CD4-positive, alpha-beta memory T cell (primary cell): Measurements from ENCODE around the gene RASSF3. TPM values are rescaled to one million over a fixed set of nuclear protein-coding genes. Genes with fewer than 3 reads are reported as not detected.

Experiments
- CTCF ChIA-PET: fragments of 350-600 bp; sonication (Branson Sonifier 250); formaldehyde crosslinking; loops from one replicate; lab custom pipeline; 2021; ENCODE audit warnings: inconsistent platforms; ENCODE audit not compliant: partially characterized antibody; lab: Charles Lee
- POLR2A ChIA-PET: fragments of 350-600 bp; sonication (Branson Sonifier 250); formaldehyde crosslinking; loops from one replicate; lab custom pipeline; 2021; ENCODE audit not compliant: partially characterized antibody; lab: Charles Lee
- DNase-seq, 5 donors: peaks; one replicate each; pipeline versions ENCODE4 v3.0.0 to v3.0.0-alpha.2; 2020 to 2022; ENCODE audit warnings: mixed read lengths in 1 of 5
- H3K27ac ChIP-seq: one replicate; pipeline ENCODE4 v1.7.0; 2013; ENCODE audit warnings: low read depth, low read length
- H3K27me3 ChIP-seq: 2 replicates; pipeline ENCODE4 v1.7.0; 2013; ENCODE audit warnings: mild to moderate bottlenecking, low read length, moderate library complexity; ENCODE audit not compliant: insufficient read depth
- H3K36me3 ChIP-seq: 2 replicates; pipeline ENCODE4 v1.7.0; 2013; ENCODE audit warnings: mild to moderate bottlenecking, low read length, moderate library complexity; ENCODE audit not compliant: insufficient read depth
- H3K4me1 ChIP-seq: 2 replicates; pipeline ENCODE4 v1.7.0; 2013; ENCODE audit warnings: mild to moderate bottlenecking, low read length, moderate library complexity; ENCODE audit not compliant: insufficient read depth
- H3K4me3 ChIP-seq, 2 donors: one replicate each; pipeline ENCODE4 v1.7.0; 2013; ENCODE audit warnings: low read length in 2 of 2, mild to moderate bottlenecking in 1 of 2
- H3K9me3 ChIP-seq, 2 donors: one replicate each; pipeline ENCODE4 v1.7.0; 2013; ENCODE audit warnings: low read length in 2 of 2, control low read depth in 1 of 2; ENCODE audit not compliant: control insufficient read depth in 1 of 2
- H3K27ac Mint-ChIP-seq, 7 donors: one replicate each; pipeline ENCODE4 v1.8.0; 2020 to 2021; ENCODE audit warnings: mixed read lengths in 7 of 7, mild to moderate bottlenecking in 6 of 7, inconsistent platforms in 3 of 7, moderate library complexity in 3 of 7
- H3K27me3 Mint-ChIP-seq, 2 donors: one replicate each; pipeline ENCODE4 v1.8.0; 2020 to 2021; ENCODE audit warnings: mixed read lengths in 2 of 2
- H3K36me3 Mint-ChIP-seq, 2 donors: one replicate each; pipeline ENCODE4 v1.8.0; 2020 to 2021; ENCODE audit warnings: mixed read lengths in 2 of 2, inconsistent platforms in 1 of 2, mild to moderate bottlenecking in 1 of 2
- H3K4me1 Mint-ChIP-seq, 4 donors: one replicate each; pipeline ENCODE4 v1.8.0; 2020 to 2021; ENCODE audit warnings: mixed read lengths in 4 of 4, mild to moderate bottlenecking in 1 of 4
- H3K4me3 Mint-ChIP-seq, 8 donors: one replicate each; pipeline ENCODE4 v1.8.0; 2020 to 2021; ENCODE audit warnings: mixed read lengths in 8 of 8, mild to moderate bottlenecking in 7 of 8, moderate library complexity in 6 of 8, inconsistent platforms in 3 of 8
- H3K9me3 Mint-ChIP-seq, 8 donors: one replicate each; pipeline ENCODE4 v1.8.0; 2020 to 2021; ENCODE audit warnings: mixed read lengths in 8 of 8, mild to moderate bottlenecking in 5 of 8, inconsistent platforms in 3 of 8, moderate library complexity in 1 of 8
- intact Hi-C: fragments of 100-400 bp; cut with micrococcal nuclease; formaldehyde crosslinking; loops from one replicate; pipeline ENCODE4 v1.15.1; 2023
- polyA plus RNA-seq, 2 donors: library from polyadenylated mRNA; unstranded; fragments of 300-500 nt; fragmentation: Illumina TruSeq; gene quantifications; one replicate each; pipeline ENCODE4 v1.2.3, GENCODE V29; 2021
- total RNA-seq, 2 experiments: library from RNA; stranded (reverse); gene quantifications; one replicate each; pipeline ENCODE4 v1.2.3, GENCODE V29; 2021

Gene RASSF3
- total and polyA plus RNA-seq, 4 experiments from 2014 or later = 5.2 to 159 (median 85.7) TPM

DNA sequence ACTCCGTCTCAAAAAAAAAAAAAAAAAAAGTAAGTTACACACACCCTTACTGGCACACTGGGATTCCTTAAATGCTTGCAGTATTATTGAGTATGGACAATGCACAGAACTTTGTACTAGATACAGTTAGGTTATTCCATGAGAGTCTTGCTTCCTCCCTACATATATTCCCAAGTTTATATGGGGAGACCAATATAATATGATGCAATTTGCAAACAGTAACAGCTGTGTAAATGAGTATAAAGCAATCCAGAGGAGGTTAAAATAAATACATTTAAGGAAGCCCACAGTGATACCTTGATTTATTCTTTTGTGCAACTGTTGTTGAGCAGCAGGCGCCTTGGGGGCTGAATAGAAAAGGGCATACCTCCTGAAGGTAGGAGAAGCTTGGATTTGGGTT lies 26.6 kb downstream of the RASSF3 start:
- DNase-seq = no peak
- Histone ChIP-seq H3K27me3 (no peaks in the 10 kb centered on the region), H3K4me1 (peaks cover 92% of the 10 kb centered on the region), H3K4me3 (no peak overlapping the region), H3K36me3 (peaks cover 4% of the 10 kb centered on the region), H3K9me3 (no peaks in the 10 kb centered on the region), H3K27ac (no peak overlapping the region)
- Mint-ChIP-seq H3K36me3 (peaks cover 38 to 45% of the 10 kb centered on the region in 2 donors), H3K27me3 (no peaks in the 10 kb centered on the region), H3K9me3 (peaks cover 0 to 10% (median 3%) of the 10 kb centered on the region in 8 donors), H3K4me3 (peak overlapping the region in 7 of 8 donors; percentile 9 to 58 (median 18)), H3K4me1 (peaks cover 57 to 87% (median 73%) of the 10 kb centered on the region in 4 donors), H3K27ac (peak overlapping the region in 5 of 7 donors; percentile 26 to 83 (median 62))
- ChIA-PET POLR2A (interaction anchor here (1.5 kb wide), 1 partner anchor 33 kb away, joined by 5 read pairs; no protein-coding TSS in a partner anchor), CTCF (interaction anchor here (1.0 kb wide), 1 partner anchor 87 kb away, joined by 3 read pairs; no protein-coding TSS in a partner anchor)
- intact Hi-C loops = no loop called here

DNA sequence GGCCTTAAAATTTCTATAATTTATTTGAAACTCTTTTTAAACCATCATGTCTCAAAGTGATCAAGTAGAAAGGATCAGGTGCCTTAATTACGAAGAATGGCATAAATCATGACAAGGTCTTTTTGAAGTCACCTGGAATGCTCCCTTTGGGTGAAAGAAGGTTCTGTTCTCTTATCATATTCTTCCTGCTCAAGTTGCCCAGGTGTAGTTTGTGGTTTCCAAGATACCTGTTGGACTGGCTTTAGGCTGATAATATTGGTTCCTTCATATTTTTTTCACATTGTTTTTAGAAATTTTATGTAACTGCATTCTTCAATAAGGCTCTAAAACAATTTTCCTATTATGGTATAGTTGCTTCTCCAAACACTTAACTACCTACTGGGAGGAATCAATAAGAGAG lies 29.2 kb downstream of the RASSF3 start:
- no peak overlapping the region for H3K4me3 ChIP-seq
- peaks cover 90% of the 10 kb centered on the region for H3K4me1 ChIP-seq

GRCh38 chr12:64646318-64646717 lies 36.0 kb downstream of the RASSF3 start:
- Mint-ChIP-seq H3K36me3 (peaks cover 18 to 28% of the 10 kb centered on the region in 2 donors), H3K27me3 (no peaks in the 10 kb centered on the region), H3K4me3 (peak overlapping the region in 3 of 8 donors; percentile 8 to 49 (median 35)), H3K4me1 (peaks cover 57 to 87% (median 73%) of the 10 kb centered on the region in 4 donors), H3K9me3 (no peaks in the 10 kb centered on the region), H3K27ac (peak overlapping the region; percentile 1 to 78 (median 39))
- no peak for DNase-seq
- peaks cover 90% of the 10 kb centered on the region for H3K4me1 ChIP-seq
- ChIA-PET CTCF (interaction anchor here (2.9 kb wide), 1 partner anchor 13 kb away, joined by 8 read pairs; no protein-coding TSS in a partner anchor), POLR2A (interaction anchor here (1.0 to 1.1 kb wide), 2 partner anchors 23 to 28 kb away, joined by 3 read pairs; no protein-coding TSS in a partner anchor)
- H3K4me3 ChIP-seq = peak overlapping the region in 1 of 2 donors; percentile 30
- H3K27me3 ChIP-seq = no peaks in the 10 kb centered on the region
- peaks cover 3% of the 10 kb centered on the region for H3K36me3 ChIP-seq
- intact Hi-C loops = loop anchor here (1.0 kb wide), 1 partner anchor 23 kb away; no protein-coding TSS in a partner anchor
- no peak overlapping the region for H3K27ac ChIP-seq
- no peaks in the 10 kb centered on the region for H3K9me3 ChIP-seq

More for the DNA sequence above, 29.2 kb downstream of the RASSF3 start:
- Mint-ChIP-seq H3K36me3 (peaks cover 21 to 30% of the 10 kb centered on the region in 2 donors), H3K4me3 (peak overlapping the region in 5 of 8 donors; percentile 3 to 48 (median 22)), H3K4me1 (peaks cover 54 to 83% (median 68%) of the 10 kb centered on the region in 4 donors), H3K27me3 (no peaks in the 10 kb centered on the region), H3K27ac (peak overlapping the region in 3 of 7 donors; percentile 64 to 72 (median 64)), H3K9me3 (peaks cover 0 to 3% (median 0%) of the 10 kb centered on the region in 8 donors)
- no peaks in the 10 kb centered on the region for H3K9me3 ChIP-seq
- no peaks in the 10 kb centered on the region for H3K27me3 ChIP-seq
- ChIA-PET POLR2A (interaction anchor here (0.9 kb wide), 1 partner anchor 30 kb away, joined by 6 read pairs; no protein-coding TSS in a partner anchor), CTCF (no interaction called here)
- H3K36me3 ChIP-seq = no peaks in the 10 kb centered on the region
- intact Hi-C loops = loop anchor here (2.0 kb wide), 1 partner anchor 17 kb away; no protein-coding TSS in a partner anchor
- DNase-seq = no peak
- no peak overlapping the region for H3K27ac ChIP-seq

GRCh38 chr12:64649487-64649886 lies 39.2 kb downstream of the RASSF3 start:
- peaks cover 22 to 29% of the 10 kb centered on the region in 2 donors for H3K36me3 Mint-ChIP-seq
- POLR2A ChIA-PET = interaction anchor here (1.2 to 2.4 kb wide), 5 partner anchors 12 to 34 kb away, joined by 3 to 7 read pairs (median 4); no protein-coding TSS in a partner anchor
- CTCF ChIA-PET = interaction anchor here (0.7 to 2.0 kb wide), 2 partner anchors 17 to 48 kb away, joined by 3 to 11 read pairs; no protein-coding TSS in a partner anchor
- peaks cover 90% of the 10 kb centered on the region for H3K4me1 ChIP-seq
- peak overlapping the region; percentile 69 to 94 (median 75) for H3K27ac Mint-ChIP-seq
- H3K9me3 Mint-ChIP-seq = no peaks in the 10 kb centered on the region
- H3K27me3 ChIP-seq = no peaks in the 10 kb centered on the region
- no peak overlapping the region for H3K27ac ChIP-seq
- no peak for DNase-seq
- peak overlapping the region in 5 of 8 donors; percentile 3 to 71 (median 45) for H3K4me3 Mint-ChIP-seq
- intact Hi-C loops = no loop called here
- no peaks in the 10 kb centered on the region for H3K27me3 Mint-ChIP-seq
- H3K36me3 ChIP-seq = peaks cover 3% of the 10 kb centered on the region
- H3K4me1 Mint-ChIP-seq = peaks cover 59 to 89% (median 76%) of the 10 kb centered on the region in 4 donors
- H3K4me3 ChIP-seq = no peak overlapping the region
- H3K9me3 ChIP-seq = no peaks in the 10 kb centered on the region

- no peaks in the 10 kb centered on the region for H3K9me3 Mint-ChIP-seq
- peaks cover 88% of the 10 kb centered on the region for H3K4me1 ChIP-seq
- peaks cover 18 to 34% of the 10 kb centered on the region in 2 donors for H3K36me3 Mint-ChIP-seq
- peak overlapping the region in 4 of 8 donors; percentile 10 to 49 (median 28) for H3K4me3 Mint-ChIP-seq
- ChIA-PET POLR2A (interaction anchor here (1.1 to 2.6 kb wide), 5 partner anchors 10 to 34 kb away, joined by 3 to 9 read pairs (median 4); no protein-coding TSS in a partner anchor), CTCF (interaction anchor here (0.9 kb wide), 1 partner anchor 102 kb away, joined by 3 read pairs; no protein-coding TSS in a partner anchor)
- no peaks in the 10 kb centered on the region for H3K9me3 ChIP-seq
- no peak for DNase-seq
- peaks cover 3% of the 10 kb centered on the region for H3K36me3 ChIP-seq
- intact Hi-C loops = no loop called here
- peak overlapping the region; percentile 24 to 89 (median 77) for H3K27ac Mint-ChIP-seq
- no peaks in the 10 kb centered on the region for H3K27me3 ChIP-seq
- H3K4me1 Mint-ChIP-seq = peaks cover 59 to 88% (median 75%) of the 10 kb centered on the region in 4 donors
- no peak overlapping the region for H3K4me3 ChIP-seq
- H3K27ac ChIP-seq = no peak overlapping the region
- no peaks in the 10 kb centered on the region for H3K27me3 Mint-ChIP-seq
Observed at GRCh38 chr12:64650762-64651161, 40.5 kb downstream of the RASSF3 start.

- no peak overlapping the region for H3K4me3 ChIP-seq
- no peak overlapping the region for H3K27ac ChIP-seq
- H3K9me3 ChIP-seq = no peaks in the 10 kb centered on the region
- intact Hi-C loops = no loop called here
- peaks cover 91% of the 10 kb centered on the region for H3K4me1 ChIP-seq
- H3K27me3 Mint-ChIP-seq = no peaks in the 10 kb centered on the region
- H3K4me3 Mint-ChIP-seq = peak overlapping the region in 6 of 8 donors; percentile 17 to 72 (median 42)
- CTCF ChIA-PET = interaction anchor here (1.6 kb wide), 1 partner anchor 29 kb away, joined by 3 read pairs; no protein-coding TSS in a partner anchor
- peaks cover 3% of the 10 kb centered on the region for H3K36me3 ChIP-seq
- peaks cover 61 to 92% (median 78%) of the 10 kb centered on the region in 4 donors for H3K4me1 Mint-ChIP-seq
- no peaks in the 10 kb centered on the region for H3K9me3 Mint-ChIP-seq
- H3K36me3 Mint-ChIP-seq = peaks cover 22 to 42% of the 10 kb centered on the region in 2 donors
- POLR2A ChIA-PET = interaction anchor here (0.6 to 2.6 kb wide), 5 partner anchors 10 to 44 kb away, joined by 3 to 10 read pairs (median 5); no protein-coding TSS in a partner anchor
- no peaks in the 10 kb centered on the region for H3K27me3 ChIP-seq
- peak overlapping the region in 6 of 7 donors; percentile 26 to 88 (median 73) for H3K27ac Mint-ChIP-seq
- no peak for DNase-seq
Observed at GRCh38 chr12:64652346-64652745, 42.1 kb downstream of the RASSF3 start.

DNA sequence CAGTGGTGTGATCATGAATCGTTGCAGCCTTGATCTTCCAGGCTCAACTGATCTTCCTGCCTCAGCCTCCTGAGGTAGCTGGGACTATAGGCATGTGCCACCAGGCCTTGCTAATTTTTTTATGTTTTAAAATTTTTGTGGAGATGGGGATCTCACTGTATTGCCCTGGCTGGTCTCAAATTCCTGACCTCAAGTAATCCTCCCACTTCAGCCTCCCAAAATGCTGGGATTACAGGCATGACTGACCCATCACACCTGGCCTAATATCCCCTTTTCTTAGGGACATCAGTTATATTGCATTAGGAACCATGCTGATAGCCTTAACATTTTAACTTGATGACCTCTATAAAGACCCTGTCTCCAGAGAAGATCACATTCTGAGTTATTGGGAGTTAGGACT lies 42.8 kb downstream of the RASSF3 start:
- H3K9me3 Mint-ChIP-seq = no peaks in the 10 kb centered on the region
- Histone ChIP-seq H3K27ac (no peak overlapping the region), H3K9me3 (no peaks in the 10 kb centered on the region), H3K4me1 (peaks cover 93% of the 10 kb centered on the region), H3K4me3 (no peak overlapping the region), H3K27me3 (no peaks in the 10 kb centered on the region), H3K36me3 (peaks cover 3% of the 10 kb centered on the region)
- H3K36me3 Mint-ChIP-seq = peaks cover 23 to 46% of the 10 kb centered on the region in 2 donors
- H3K4me1 Mint-ChIP-seq = peaks cover 63 to 93% (median 80%) of the 10 kb centered on the region in 4 donors
- peak overlapping the region; percentile 68 to 88 (median 81) for H3K27ac Mint-ChIP-seq
- POLR2A ChIA-PET = interaction anchor here (0.6 to 2.6 kb wide), 4 partner anchors 9 to 44 kb away, joined by 3 to 10 read pairs (median 6); no protein-coding TSS in a partner anchor
- no peak for DNase-seq
- intact Hi-C loops = no loop called here
- CTCF ChIA-PET = no interaction called here
- peak overlapping the region in 4 of 8 donors; percentile 9 to 72 (median 56) for H3K4me3 Mint-ChIP-seq
- no peaks in the 10 kb centered on the region for H3K27me3 Mint-ChIP-seq
